HG03354 (cell line): ENCODE results near the gene OSBP2.

ENCODE experiments used
- ATAC-seq: cut with Tn5 transposase; IDR thresholded peaks from one replicate; pipeline ENCODE4 v1.9.1; 2021; ENCODE audit warnings: mild to moderate bottlenecking; ENCODE audit not compliant: unreplicated experiment, poor library complexity, severe bottlenecking

Gene OSBP2

GRCh38 chr22:30874431-30875370 is 180.0 kb downstream of the OSBP2 start:
- no peak for ATAC-seq

GRCh38 chr22:30875481-30876215 is 181.0 kb downstream of the OSBP2 start:
- ATAC-seq: no peak

GRCh38 chr22:30876221-30876751 is 181.6 kb downstream of the OSBP2 start:
- ATAC-seq: no peak

GRCh38 chr22:30876915-30877553 is 182.4 kb downstream of the OSBP2 start:
- ATAC-seq: no peak

- ATAC-seq: no peak
Observed at GRCh38 chr22:30877662-30878515, 183.2 kb downstream of the OSBP2 start.

- no peak for ATAC-seq
Observed at GRCh38 chr22:30878516-30879414, 184.1 kb downstream of the OSBP2 start.

GRCh38 chr22:30879415-30879797 is 184.7 kb downstream of the OSBP2 start:
- no peak for ATAC-seq

- ATAC-seq: no peak
Observed at GRCh38 chr22:30880181-30880601, 185.5 kb downstream of the OSBP2 start.

GRCh38 chr22:30880847-30881246 is 186.2 kb downstream of the OSBP2 start:
- ATAC-seq: no peak

- no peak for ATAC-seq
Observed at GRCh38 chr22:30881361-30882183, 186.9 kb downstream of the OSBP2 start.

GRCh38 chr22:30882184-30882717 is 187.6 kb downstream of the OSBP2 start:
- ATAC-seq: no peak

GRCh38 chr22:30882974-30883533 is 188.4 kb downstream of the OSBP2 start:
- no peak for ATAC-seq

- ATAC-seq: no peak
Observed at GRCh38 chr22:30883586-30884145, 189.0 kb downstream of the OSBP2 start.

- no peak for ATAC-seq
Observed at GRCh38 chr22:30884211-30885000, 189.7 kb downstream of the OSBP2 start.

- ATAC-seq: no peak
Observed at GRCh38 chr22:30885001-30885366, 190.3 kb downstream of the OSBP2 start.

- ATAC-seq: no peak
Observed at GRCh38 chr22:30885591-30885990, 190.9 kb downstream of the OSBP2 start.
